K562 (cell line): ENCODE data around the gene PGD. TPM values are rescaled to one million over a fixed set of nuclear protein-coding genes. Genes with fewer than 3 reads are reported as not detected.

ENCODE experiments used
- BACH1 ChIP-seq: fragments of 200-800 bp; sonication (Bioruptor generic); IDR thresholded peaks from 2 replicates; pipeline ENCODE4 v1.6.1; 2016; ENCODE audit warnings: missing genetic modification characterization, missing compliant biosample characterization
- CTBP1 ChIP-seq: fragments of 450-650 bp; IDR thresholded peaks from 2 replicates; pipeline ENCODE4 v1.6.1; 2016; ENCODE audit warnings: borderline replicate concordance
- ELF4 ChIP-seq: fragments of 450-650 bp; formaldehyde crosslinking; IDR thresholded peaks from 2 replicates; pipeline ENCODE4 v1.4.0; 2022; ENCODE audit warnings: missing genetic modification characterization
- HDAC1 ChIP-seq, 2 experiments: fragments of 450-650 bp; IDR thresholded peaks; 2 replicates each; pipeline ENCODE4 v1.6.1; 2016 to 2017; ENCODE audit warnings: inconsistent platforms in 1 of 2, mild to moderate bottlenecking in 1 of 2, moderate library complexity in 1 of 2
- HDAC2 ChIP-seq: fragments of 450-650 bp; IDR thresholded peaks from 2 replicates; pipeline ENCODE4 v1.6.1; 2016; ENCODE audit warnings: mild to moderate bottlenecking
- RCOR1 ChIP-seq, 2 experiments: IDR thresholded peaks; 2 replicates each; pipeline ENCODE4 v1.6.1; 2012; ENCODE audit warnings: low read depth in 2 of 2, low read length in 2 of 2, borderline replicate concordance in 1 of 2, improper control_type of control experiment in 1 of 2
- ZZZ3 ChIP-seq: fragments of 450-650 bp; IDR thresholded peaks from 2 replicates; pipeline ENCODE4 v1.6.1; 2016; ENCODE audit warnings: antibody characterized with exemption, mild to moderate bottlenecking, moderate library complexity
- polyA plus RNA-seq, 8 experiments: library from polyadenylated mRNA; depleted of rRNA in 4 of 8; stranded (reverse) in 5 of 8; unstranded in 3 of 8; fragments of >200 nt; fragmentation: Nextera tagmentation in 2 of 8; fragmentation: Illumina TruSeq in 1 of 8; extraction: Ambion mirVana in 2 of 8; extraction: Trizol in 1 of 8; gene quantifications; 2 replicates each; pipeline versions ENCODE4 v1.2.1 to v1.2.3, GENCODE V29; 2011 to 2014; ENCODE audit warnings: inconsistent platforms in 1 of 8, missing spikeins in 1 of 8
- total RNA-seq, 7 experiments: library from RNA; depleted of rRNA in 6 of 7; stranded (reverse); fragments of >200 nt in 6 of 7; fragmentation: Illumina TruSeq in 2 of 7; extraction: Trizol in 2 of 7; gene quantifications; 2 replicates each; pipeline versions ENCODE4 v1.2.1 to v1.2.3, GENCODE V29; 2011 to 2021; ENCODE audit warnings: low replicate concordance in 1 of 7
- TF ChIP-seq, protein P1 (sequence below): fragments of 450-650 bp; IDR thresholded peaks from 2 replicates; pipeline ENCODE4 v1.6.1; 2016; ENCODE audit warnings: antibody characterized with exemption
- TF ChIP-seq, protein P2 (sequence below), 2 experiments: fragments of 150-350 bp in 1 of 2; IDR thresholded peaks; 2 replicates each; pipeline ENCODE4 v1.6.1; 2012 to 2016; ENCODE audit warnings: low read depth in 2 of 2, low read length in 2 of 2, mild to moderate bottlenecking in 1 of 2, moderate library complexity in 1 of 2
- TF ChIP-seq, protein P3 (sequence below), 2 experiments: fragments of 450-650 bp; formaldehyde crosslinking in 1 of 2; IDR thresholded peaks; 2 replicates each; pipeline versions ENCODE4 v1.4.0 to v1.6.1; 2014 to 2020; ENCODE audit warnings: mild to moderate bottlenecking in 2 of 2, borderline replicate concordance in 1 of 2, low read depth in 1 of 2
- TF ChIP-seq, protein P4 (sequence below): sonication (generic); formaldehyde crosslinking; IDR thresholded peaks from 2 replicates; pipeline ENCODE4 v1.9.0; 2022; ENCODE audit warnings: mild to moderate bottlenecking, missing genetic modification reagents

The PGD gene
- total and polyA plus RNA-seq, 9 of the 15 experiments (the other 6 are each of a cell fraction or from before 2014, with no cell fraction given), result 177 to 542 (median 270) TPM

DNA sequence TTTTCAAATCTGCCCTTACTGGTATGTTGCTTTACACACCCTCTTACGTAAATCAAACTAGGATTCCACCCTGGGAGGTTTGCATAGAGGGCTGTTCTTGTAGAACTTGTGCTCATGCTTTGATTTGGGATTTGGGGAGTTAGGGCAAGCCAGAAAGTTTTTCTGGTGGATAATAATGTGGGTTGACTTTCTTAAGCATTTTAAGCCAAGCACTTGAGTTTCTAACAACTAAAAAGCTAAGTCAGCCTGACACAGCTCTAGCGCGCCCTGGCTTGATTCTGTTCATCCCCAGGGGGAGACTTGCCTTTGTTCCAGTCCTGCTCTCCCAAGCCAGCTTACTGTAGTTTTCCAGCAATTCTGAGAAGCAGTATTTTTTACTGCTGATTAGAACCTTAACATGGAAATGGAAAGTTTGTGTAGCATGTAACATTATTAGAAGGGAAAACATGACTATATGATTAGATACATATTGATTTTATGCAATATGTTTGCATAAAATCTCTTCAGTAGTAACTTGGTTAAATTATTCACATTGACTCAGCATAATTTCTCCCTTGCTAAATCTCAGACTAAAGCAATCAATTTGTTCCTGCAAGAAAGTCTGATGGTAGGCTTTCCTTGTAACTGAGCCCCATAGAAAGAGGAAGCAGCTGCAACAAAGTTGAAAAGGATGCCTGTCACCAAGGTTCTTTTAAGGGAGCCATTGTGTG, 11.0 kb upstream of the PGD start (continued):
- TF ChIP-seq, protein P1, sequence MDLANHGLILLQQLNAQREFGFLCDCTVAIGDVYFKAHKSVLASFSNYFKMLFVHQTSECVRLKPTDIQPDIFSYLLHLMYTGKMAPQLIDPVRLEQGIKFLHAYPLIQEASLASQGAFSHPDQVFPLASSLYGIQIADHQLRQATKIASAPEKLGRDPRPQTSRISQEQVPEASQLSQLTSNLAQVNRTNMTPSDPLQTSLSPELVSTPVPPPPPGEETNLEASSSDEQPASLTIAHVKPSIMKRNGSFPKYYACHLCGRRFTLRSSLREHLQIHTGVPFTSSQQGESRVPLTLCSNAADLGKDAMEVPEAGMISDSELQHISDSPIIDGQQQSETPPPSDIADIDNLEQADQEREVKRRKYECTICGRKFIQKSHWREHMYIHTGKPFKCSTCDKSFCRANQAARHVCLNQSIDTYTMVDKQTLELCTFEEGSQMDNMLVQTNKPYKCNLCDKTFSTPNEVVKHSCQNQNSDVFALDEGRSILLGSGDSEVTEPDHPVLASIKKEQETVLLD, result no peak
- TF ChIP-seq ZZZ3 (no peak), RCOR1 (IDR thresholded peaks at IDR 0.05; ENCODE audit: borderline replicate concordance in 1 of 2, low read depth in 2 of 2, low read length in 2 of 2) (peak; percentile 51 to 96; a peak in 3 of 4 replicates), CTBP1 (peak; percentile 76), BACH1 (peak; percentile 98), ELF4 (CRISPR knock-in tag) (no peak), HDAC1 (IDR thresholded peaks at IDR 0.05) (peak in 1 of 2 experiments; percentile 48; a peak in 1 of 4 replicates), HDAC2 (peak; percentile 84; the same call in 1 of the 2 replicates)
- TF ChIP-seq, protein P2, sequence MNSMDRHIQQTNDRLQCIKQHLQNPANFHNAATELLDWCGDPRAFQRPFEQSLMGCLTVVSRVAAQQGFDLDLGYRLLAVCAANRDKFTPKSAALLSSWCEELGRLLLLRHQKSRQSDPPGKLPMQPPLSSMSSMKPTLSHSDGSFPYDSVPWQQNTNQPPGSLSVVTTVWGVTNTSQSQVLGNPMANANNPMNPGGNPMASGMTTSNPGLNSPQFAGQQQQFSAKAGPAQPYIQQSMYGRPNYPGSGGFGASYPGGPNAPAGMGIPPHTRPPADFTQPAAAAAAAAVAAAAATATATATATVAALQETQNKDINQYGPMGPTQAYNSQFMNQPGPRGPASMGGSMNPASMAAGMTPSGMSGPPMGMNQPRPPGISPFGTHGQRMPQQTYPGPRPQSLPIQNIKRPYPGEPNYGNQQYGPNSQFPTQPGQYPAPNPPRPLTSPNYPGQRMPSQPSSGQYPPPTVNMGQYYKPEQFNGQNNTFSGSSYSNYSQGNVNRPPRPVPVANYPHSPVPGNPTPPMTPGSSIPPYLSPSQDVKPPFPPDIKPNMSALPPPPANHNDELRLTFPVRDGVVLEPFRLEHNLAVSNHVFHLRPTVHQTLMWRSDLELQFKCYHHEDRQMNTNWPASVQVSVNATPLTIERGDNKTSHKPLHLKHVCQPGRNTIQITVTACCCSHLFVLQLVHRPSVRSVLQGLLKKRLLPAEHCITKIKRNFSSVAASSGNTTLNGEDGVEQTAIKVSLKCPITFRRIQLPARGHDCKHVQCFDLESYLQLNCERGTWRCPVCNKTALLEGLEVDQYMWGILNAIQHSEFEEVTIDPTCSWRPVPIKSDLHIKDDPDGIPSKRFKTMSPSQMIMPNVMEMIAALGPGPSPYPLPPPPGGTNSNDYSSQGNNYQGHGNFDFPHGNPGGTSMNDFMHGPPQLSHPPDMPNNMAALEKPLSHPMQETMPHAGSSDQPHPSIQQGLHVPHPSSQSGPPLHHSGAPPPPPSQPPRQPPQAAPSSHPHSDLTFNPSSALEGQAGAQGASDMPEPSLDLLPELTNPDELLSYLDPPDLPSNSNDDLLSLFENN (IDR thresholded peaks at IDR 0.05; ENCODE audit: low read depth in 2 of 2, low read length in 2 of 2), result peak in 1 of 2 experiments; percentile 87; a peak in 2 of 4 replicates
- TF ChIP-seq, protein P3, sequence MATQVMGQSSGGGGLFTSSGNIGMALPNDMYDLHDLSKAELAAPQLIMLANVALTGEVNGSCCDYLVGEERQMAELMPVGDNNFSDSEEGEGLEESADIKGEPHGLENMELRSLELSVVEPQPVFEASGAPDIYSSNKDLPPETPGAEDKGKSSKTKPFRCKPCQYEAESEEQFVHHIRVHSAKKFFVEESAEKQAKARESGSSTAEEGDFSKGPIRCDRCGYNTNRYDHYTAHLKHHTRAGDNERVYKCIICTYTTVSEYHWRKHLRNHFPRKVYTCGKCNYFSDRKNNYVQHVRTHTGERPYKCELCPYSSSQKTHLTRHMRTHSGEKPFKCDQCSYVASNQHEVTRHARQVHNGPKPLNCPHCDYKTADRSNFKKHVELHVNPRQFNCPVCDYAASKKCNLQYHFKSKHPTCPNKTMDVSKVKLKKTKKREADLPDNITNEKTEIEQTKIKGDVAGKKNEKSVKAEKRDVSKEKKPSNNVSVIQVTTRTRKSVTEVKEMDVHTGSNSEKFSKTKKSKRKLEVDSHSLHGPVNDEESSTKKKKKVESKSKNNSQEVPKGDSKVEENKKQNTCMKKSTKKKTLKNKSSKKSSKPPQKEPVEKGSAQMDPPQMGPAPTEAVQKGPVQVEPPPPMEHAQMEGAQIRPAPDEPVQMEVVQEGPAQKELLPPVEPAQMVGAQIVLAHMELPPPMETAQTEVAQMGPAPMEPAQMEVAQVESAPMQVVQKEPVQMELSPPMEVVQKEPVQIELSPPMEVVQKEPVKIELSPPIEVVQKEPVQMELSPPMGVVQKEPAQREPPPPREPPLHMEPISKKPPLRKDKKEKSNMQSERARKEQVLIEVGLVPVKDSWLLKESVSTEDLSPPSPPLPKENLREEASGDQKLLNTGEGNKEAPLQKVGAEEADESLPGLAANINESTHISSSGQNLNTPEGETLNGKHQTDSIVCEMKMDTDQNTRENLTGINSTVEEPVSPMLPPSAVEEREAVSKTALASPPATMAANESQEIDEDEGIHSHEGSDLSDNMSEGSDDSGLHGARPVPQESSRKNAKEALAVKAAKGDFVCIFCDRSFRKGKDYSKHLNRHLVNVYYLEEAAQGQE (IDR thresholded peaks at IDR 0.05; ENCODE audit: borderline replicate concordance), result peak; percentile 86; the same call in 1 of the 2 replicates
- TF ChIP-seq, protein P3 (CRISPR knock-in tag; IDR thresholded peaks at IDR 0.05; ENCODE audit: low read depth), result no peak
- TF ChIP-seq, protein P4, sequence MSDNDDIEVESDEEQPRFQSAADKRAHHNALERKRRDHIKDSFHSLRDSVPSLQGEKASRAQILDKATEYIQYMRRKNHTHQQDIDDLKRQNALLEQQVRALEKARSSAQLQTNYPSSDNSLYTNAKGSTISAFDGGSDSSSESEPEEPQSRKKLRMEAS (CRISPR knock-in tag), result no peak
